Mononuclear cell (primary cell): ENCODE data around the gene EID2B. TPM values are rescaled to one million over a fixed set of nuclear protein-coding genes. Genes with fewer than 3 reads are reported as not detected.

Experiments used
- H3K27me3 ChIP-seq: 2 replicates; pipeline ENCODE4 v1.6.0; 2011; ENCODE audit warnings: low read length, control low read depth; ENCODE audit not compliant: insufficient read depth
- H3K4me1 ChIP-seq: 2 replicates; pipeline ENCODE4 v1.5.1; 2011; ENCODE audit warnings: mild to moderate bottlenecking, low read length, control low read depth; ENCODE audit not compliant: insufficient read depth
- H3K4me3 ChIP-seq: 2 replicates; pipeline ENCODE4 v1.5.1; 2011; ENCODE audit warnings: mild to moderate bottlenecking, low read length, moderate library complexity
- H3K9me3 ChIP-seq: 2 replicates; pipeline ENCODE4 v1.5.1; 2011; ENCODE audit warnings: low read depth, mild to moderate bottlenecking, control low read depth, low read length
- total RNA-seq: library from RNA; depleted of rRNA; stranded (reverse); fragments of >200 nt; gene quantifications from one replicate; pipeline ENCODE4 v1.2.3, GENCODE V29; 2012

EID2B gene
- total RNA-seq, 1 donor: 6.0 TPM

DNA sequence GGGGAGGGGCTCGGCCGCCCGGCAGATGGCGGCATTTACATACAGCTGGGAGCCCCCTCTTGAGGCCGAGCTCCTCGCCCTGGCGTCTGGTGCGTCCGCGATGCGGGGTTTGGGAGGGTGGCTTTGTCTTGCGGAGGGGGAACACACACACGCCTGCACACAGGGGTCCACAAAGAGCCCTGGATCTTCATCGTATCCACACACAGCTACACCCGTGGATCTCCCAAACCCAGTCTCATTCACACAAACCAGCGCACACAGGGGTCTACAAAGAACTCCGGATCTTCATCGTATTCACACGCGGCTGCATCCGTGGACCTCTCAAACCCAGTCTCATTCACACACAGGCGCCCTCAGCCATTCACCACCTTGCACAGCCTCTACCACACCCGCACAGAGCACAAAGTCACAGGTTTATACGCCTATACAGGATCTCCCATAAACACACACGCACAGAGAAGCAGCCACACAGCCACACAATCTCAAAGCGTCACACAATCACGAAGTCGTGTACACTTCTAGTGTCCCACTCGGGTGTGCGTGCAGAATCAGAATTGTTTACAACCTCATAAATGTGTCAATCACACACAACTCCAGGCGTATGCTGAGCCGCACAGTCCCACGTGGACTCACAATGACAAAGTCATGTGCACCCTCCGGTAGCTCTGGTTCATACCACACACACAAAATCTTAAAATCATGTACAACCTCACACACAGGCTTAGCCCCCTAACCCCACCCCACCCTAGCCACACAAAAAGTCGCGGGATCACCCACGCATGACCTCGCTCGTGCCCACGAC lies 34.5 kb downstream of the EID2B start:
- peaks cover 20% of the 10 kb centered on the region for H3K4me1 ChIP-seq
- H3K9me3 ChIP-seq: no peaks in the 10 kb centered on the region
- no peak overlapping the region for H3K4me3 ChIP-seq
- H3K27me3 ChIP-seq: peaks cover 40% of the 10 kb centered on the region

DNA sequence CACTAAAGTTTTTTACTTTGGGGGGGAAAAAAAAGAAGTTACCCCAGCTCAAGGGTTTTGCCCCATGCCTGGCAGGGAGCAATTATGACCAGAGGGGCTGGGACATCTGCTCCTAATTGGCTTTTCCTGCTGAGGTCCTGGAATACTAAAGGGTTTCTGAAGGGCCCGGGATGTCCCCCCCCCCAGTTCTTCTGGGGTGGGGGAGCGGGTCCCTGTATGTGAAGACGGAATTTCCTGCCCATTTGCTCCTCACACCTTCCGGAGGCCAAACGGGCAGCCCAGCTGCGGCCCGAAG lies 35.0 kb downstream of the EID2B start:
- Histone ChIP-seq H3K9me3 (no peaks in the 10 kb centered on the region), H3K27me3 (peaks cover 40% of the 10 kb centered on the region), H3K4me1 (peaks cover 17% of the 10 kb centered on the region), H3K4me3 (no peak overlapping the region)

DNA sequence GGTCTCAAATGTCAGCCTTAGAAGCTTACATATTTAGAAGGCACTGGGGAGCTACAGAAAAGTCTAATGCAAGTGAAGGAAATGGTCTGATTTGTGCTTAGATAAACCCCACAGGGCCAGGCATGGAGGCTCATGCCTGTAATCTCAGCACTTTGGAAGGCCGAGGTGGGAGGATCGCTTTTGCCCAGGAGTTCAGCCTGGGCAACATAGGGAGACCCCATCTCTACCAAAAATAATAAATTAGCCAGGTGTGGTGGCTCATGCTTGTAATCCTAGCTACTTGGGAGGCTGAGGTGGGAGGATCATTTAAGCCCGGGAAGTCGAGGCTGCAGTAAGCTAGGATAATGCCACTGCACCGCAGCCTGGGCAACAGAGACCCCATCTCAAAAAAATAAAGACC lies 36.6 kb downstream of the EID2B start:
- Histone ChIP-seq H3K4me1 (peaks cover 17% of the 10 kb centered on the region), H3K4me3 (no peak overlapping the region), H3K9me3 (no peaks in the 10 kb centered on the region), H3K27me3 (peaks cover 35% of the 10 kb centered on the region)

DNA sequence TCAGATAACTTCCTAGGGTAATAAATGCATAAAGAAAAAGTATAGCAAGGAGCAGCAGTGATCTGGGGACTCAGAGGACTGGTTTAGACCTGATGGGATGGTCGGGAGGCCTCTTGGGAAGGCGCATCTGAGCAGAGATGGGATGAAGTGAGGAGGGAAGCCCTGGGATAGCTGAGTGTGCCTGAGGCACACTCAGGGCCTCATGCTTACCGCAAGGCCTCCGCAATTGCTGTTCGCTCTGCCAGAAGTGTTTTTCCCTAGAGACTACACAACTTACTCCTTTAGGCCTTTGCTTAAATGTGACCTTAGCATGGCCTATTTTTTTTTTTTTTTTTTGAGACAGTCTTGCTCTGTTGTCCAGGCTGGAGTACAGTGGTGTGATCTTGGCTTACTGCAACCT lies 38.0 kb downstream of the EID2B start:
- H3K9me3 ChIP-seq: no peaks in the 10 kb centered on the region
- peaks cover 23% of the 10 kb centered on the region for H3K27me3 ChIP-seq
- H3K4me3 ChIP-seq: no peak overlapping the region
- H3K4me1 ChIP-seq: peaks cover 17% of the 10 kb centered on the region

DNA sequence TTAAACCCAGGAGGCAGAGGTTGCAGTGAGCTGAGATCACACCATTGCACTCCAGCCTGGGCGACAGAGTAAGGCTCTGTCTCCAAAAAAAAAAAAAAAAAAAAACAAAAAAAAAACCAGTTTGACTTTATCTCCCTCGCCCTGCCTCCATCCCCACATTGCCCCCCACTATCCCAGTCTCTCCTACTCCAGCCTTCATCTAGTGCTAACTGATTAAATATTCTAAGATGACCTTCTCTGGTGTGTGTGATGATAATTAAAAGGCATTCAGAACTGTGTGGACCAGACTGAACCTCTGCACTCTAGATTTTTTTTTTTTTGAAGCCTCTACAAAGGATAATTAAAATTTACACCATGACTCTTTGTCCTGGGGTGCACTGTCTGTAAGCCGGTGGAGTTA lies 39.9 kb downstream of the EID2B start:
- Histone ChIP-seq H3K4me1 (peaks cover under 1% of the 10 kb centered on the region), H3K9me3 (no peaks in the 10 kb centered on the region), H3K4me3 (no peak overlapping the region), H3K27me3 (peaks cover 7% of the 10 kb centered on the region)

DNA sequence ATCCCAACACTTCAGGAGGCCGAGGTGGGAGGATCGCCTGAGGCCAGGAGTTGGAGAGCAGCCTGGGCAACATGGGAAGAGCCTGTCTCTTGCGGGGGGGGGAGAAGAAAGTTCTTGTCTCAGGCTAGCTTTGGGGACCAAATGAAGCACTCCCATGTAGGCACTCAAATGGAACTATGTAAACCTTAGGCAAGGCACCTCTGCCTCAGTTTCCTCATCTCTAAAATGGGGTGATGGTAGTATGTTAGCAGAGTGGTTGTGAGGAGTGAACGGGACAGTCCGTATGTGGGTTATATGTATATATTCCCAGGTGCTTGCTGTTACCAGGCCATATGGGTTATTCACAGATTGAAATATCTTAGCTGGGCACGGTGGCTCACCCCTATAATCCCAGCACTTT lies 40.4 kb downstream of the EID2B start:
- H3K27me3 ChIP-seq: peaks cover 2% of the 10 kb centered on the region
- H3K9me3 ChIP-seq: no peaks in the 10 kb centered on the region
- no peaks in the 10 kb centered on the region for H3K4me1 ChIP-seq
- H3K4me3 ChIP-seq: no peak overlapping the region

DNA sequence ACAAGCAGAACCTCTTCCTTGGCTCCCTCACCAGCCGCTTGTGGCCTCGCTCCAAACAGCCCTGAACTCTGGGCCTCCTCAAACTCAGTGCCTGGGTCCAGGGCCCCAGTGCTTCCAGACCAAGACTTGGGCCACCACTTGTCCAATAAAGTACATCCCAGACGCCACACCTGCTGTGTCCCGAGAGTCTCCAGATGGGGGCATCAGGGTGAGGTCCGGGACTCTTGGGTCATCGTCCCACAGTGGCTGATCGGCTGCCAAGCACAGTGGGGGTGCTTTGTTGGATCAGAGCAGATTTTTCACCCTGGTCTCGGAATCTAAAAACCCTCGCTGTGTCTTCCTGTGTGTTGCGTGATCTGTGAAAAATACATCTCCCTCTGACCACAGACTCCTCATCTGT lies 42.9 kb downstream of the EID2B start:
- no peaks in the 10 kb centered on the region for H3K9me3 ChIP-seq
- no peak overlapping the region for H3K4me3 ChIP-seq
- H3K4me1 ChIP-seq: no peaks in the 10 kb centered on the region
- H3K27me3 ChIP-seq: no peaks in the 10 kb centered on the region

DNA sequence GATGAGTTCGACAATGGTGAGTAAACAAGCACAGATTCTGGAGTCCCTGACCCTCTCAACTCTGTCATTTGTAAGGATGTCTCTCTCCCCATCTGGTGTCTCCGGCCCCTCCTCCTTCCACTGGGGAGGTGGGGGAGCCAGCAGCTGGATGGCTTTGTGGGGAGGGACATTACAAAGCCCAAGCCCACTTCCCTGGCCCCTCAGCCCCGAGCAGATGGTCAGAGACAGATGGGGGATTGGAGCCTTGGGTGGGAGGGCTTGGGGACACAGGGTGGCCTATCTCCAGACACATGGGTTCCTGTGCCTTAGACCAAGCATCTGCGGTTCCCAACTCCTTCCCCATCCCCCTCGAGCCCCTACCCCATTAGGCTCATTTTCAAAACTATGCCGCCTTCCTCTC lies 49.5 kb downstream of the EID2B start:
- no peaks in the 10 kb centered on the region for H3K27me3 ChIP-seq
- H3K4me1 ChIP-seq: peaks cover 22% of the 10 kb centered on the region
- no peaks in the 10 kb centered on the region for H3K9me3 ChIP-seq
- no peak overlapping the region for H3K4me3 ChIP-seq

DNA sequence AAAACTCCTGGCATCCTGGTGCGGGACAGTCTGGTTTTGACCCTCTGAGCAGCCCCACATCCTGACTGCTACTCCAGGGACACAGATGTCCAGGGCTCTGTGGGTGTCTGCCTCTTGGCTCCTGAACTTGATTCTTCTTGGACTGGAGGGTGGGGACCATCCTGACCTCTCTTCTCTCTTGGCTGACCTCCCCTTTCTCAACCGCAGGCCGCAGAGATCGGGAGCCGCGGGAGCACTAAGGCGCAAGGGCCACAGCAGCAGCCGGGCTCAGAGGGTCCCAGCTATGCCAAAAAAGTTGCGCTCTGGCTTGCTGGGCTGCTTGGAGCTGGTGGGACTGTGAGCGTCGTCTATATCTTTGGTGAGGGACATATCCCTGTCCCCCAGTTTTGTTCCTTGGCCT lies 51.0 kb downstream of the EID2B start:
- no peaks in the 10 kb centered on the region for H3K27me3 ChIP-seq
- H3K4me3 ChIP-seq: peak overlapping the region; percentile 91
- peaks cover 22% of the 10 kb centered on the region for H3K4me1 ChIP-seq
- H3K9me3 ChIP-seq: no peaks in the 10 kb centered on the region

DNA sequence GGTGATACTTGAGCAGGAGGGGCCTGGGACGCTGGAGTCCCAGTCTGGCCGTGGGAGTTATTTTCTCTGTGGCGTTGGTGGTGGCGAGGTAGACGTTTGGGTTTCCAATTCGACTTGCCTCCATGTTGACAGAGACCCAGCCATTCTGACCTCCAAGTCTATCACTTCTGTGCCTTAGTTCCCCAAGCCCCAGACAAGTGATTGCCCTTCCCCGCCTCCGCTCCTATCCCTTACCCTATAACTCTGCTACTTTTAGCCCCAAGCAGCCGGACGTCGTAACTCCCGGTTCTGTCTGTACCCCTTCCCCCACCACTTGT lies 51.5 kb downstream of the EID2B start:
- peak overlapping the region; percentile 91 for H3K4me3 ChIP-seq

More for the DNA sequence above, 51.5 kb downstream of the EID2B start:
- no peaks in the 10 kb centered on the region for H3K27me3 ChIP-seq
- peaks cover 22% of the 10 kb centered on the region for H3K4me1 ChIP-seq
- H3K9me3 ChIP-seq: no peaks in the 10 kb centered on the region

Other genes with a start within 250 kb of the EID2B start
- not detected for gene IFNL1, start 236.4 kb downstream of the EID2B start, total RNA-seq
- 1.8 TPM for gene LRFN1, start 212.0 kb downstream of the EID2B start, total RNA-seq
- gene GMFG, start 196.8 kb downstream of the EID2B start, total RNA-seq: 211 TPM
- gene SAMD4B, start 190.4 kb downstream of the EID2B start, total RNA-seq: 30.0 TPM
- 26.1 TPM for gene PAF1, start 141.7 kb downstream of the EID2B start, total RNA-seq
- gene MED29, start 141.5 kb downstream of the EID2B start, total RNA-seq: 21.9 TPM
- 676 TPM for gene ZFP36, start 126.0 kb downstream of the EID2B start, total RNA-seq
- gene PLEKHG2, start 120.2 kb downstream of the EID2B start, total RNA-seq: 21.5 TPM
- 71.4 TPM for gene RPS16, start 96.9 kb downstream of the EID2B start, total RNA-seq
- gene SUPT5H, start 87.3 kb downstream of the EID2B start, total RNA-seq: 124 TPM
- gene TIMM50, start 52.0 kb downstream of the EID2B start, total RNA-seq: 17.1 TPM
- gene DLL3, start 33.9 kb downstream of the EID2B start, total RNA-seq: not detected
- gene SELENOV, start 17.7 kb downstream of the EID2B start, total RNA-seq: not detected
- gene EID2, start 7.3 kb upstream of the EID2B start, total RNA-seq: 14.4 TPM
- not detected for gene LGALS13, start 69.7 kb upstream of the EID2B start, total RNA-seq
- not detected for gene LGALS16, start 123.1 kb upstream of the EID2B start, total RNA-seq
- gene LGALS14, start 171.6 kb upstream of the EID2B start, total RNA-seq: 0.31 TPM
- gene CLC, start 205.2 kb upstream of the EID2B start, total RNA-seq: 0.73 TPM
- gene LEUTX, start 246.0 kb upstream of the EID2B start, total RNA-seq: not detected